HEK293 (cell line): Measurements from ENCODE around the gene ADSL.

ENCODE experiments used
- CTCF ChIA-PET: fragments of 350-600 bp; formaldehyde crosslinking; extraction: SDS; loops from one replicate; lab custom pipeline; 2021; ENCODE audit warnings: antibody characterized with exemption; lab: Yijun Ruan, JAX
- POLR2A ChIA-PET: fragments of 300-600 bp; formaldehyde crosslinking; extraction: SDS; loops from one replicate; lab custom pipeline; 2020; ENCODE audit warnings: antibody characterized with exemption, inconsistent platforms; lab: Yijun Ruan, JAX
- H3K27ac ChIP-seq: fragments of 200-500 bp; sonication (Bioruptor generic); 2 replicates; pipeline ENCODE4 v1.5.1; 2014; ENCODE audit warnings: low read depth, low read length, control low read depth, inconsistent platforms; ENCODE audit errors: extremely low read depth
- H3K36me3 ChIP-seq, 2 experiments: fragments of 200-500 bp in 1 of 2; sonication (Bioruptor generic) in 1 of 2; 1 replicate in 1 of 2; 2 replicates in 1 of 2; pipeline ENCODE4 v1.5.1; 2014 to 2017; ENCODE audit warnings: inconsistent platforms in 2 of 2, low read length in 2 of 2; ENCODE audit not compliant: control insufficient read depth in 2 of 2, insufficient read depth in 1 of 2
- H3K4me1 ChIP-seq: fragments of 200-500 bp; sonication (Bioruptor generic); 2 replicates; pipeline ENCODE4 v1.5.1; 2014; ENCODE audit warnings: mild to moderate bottlenecking, low read length, inconsistent platforms; ENCODE audit not compliant: control insufficient read depth, insufficient read depth
- H3K4me3 ChIP-seq: 2 replicates; pipeline ENCODE4 v1.5.1; 2011; ENCODE audit warnings: low read depth, mild to moderate bottlenecking, control low read depth, low read length, moderate library complexity
- H3K9me3 ChIP-seq: fragments of 200-500 bp; sonication (Bioruptor generic); 2 replicates; pipeline ENCODE4 v1.5.1; 2014; ENCODE audit warnings: low read depth, low read length, inconsistent platforms; ENCODE audit not compliant: control insufficient read depth, insufficient read depth
- BCL11B ChIP-seq: fragments of 450-650 bp; formaldehyde crosslinking; IDR thresholded peaks from 2 replicates; pipeline ENCODE4 v1.5.1; 2016; ENCODE audit warnings: low read depth, missing biosample characterization, missing genetic modification characterization
- FEZF1 ChIP-seq: fragments of 450-650 bp; formaldehyde crosslinking; IDR thresholded peaks from 2 replicates; pipeline ENCODE4 v1.5.1; 2016; ENCODE audit warnings: missing biosample characterization, missing genetic modification characterization
- KLF1 ChIP-seq: fragments of 450-650 bp; formaldehyde crosslinking; IDR thresholded peaks from 2 replicates; pipeline ENCODE4 v1.5.1; 2016; ENCODE audit warnings: missing biosample characterization, missing genetic modification characterization
- MZF1 ChIP-seq: fragments of 450-650 bp; formaldehyde crosslinking; IDR thresholded peaks from 2 replicates; pipeline ENCODE4 v1.5.1; 2017; ENCODE audit warnings: missing biosample characterization, missing genetic modification characterization, borderline replicate concordance
- OSR2 ChIP-seq: fragments of 450-650 bp; formaldehyde crosslinking; IDR thresholded peaks from 2 replicates; pipeline ENCODE4 v1.5.1; 2016; ENCODE audit warnings: missing biosample characterization, missing genetic modification characterization
- RBAK ChIP-seq: fragments of 450-650 bp; formaldehyde crosslinking; IDR thresholded peaks from 2 replicates; pipeline ENCODE4 v1.5.1; 2016; ENCODE audit warnings: missing biosample characterization, missing genetic modification characterization
- ZBTB17 ChIP-seq: fragments of 450-650 bp; formaldehyde crosslinking; IDR thresholded peaks from 2 replicates; pipeline ENCODE4 v1.5.1; 2016; ENCODE audit warnings: missing biosample characterization, missing genetic modification characterization
- ZEB2 ChIP-seq: fragments of 450-650 bp; formaldehyde crosslinking; IDR thresholded peaks from 2 replicates; pipeline ENCODE4 v1.5.1; 2016; ENCODE audit warnings: missing biosample characterization, missing genetic modification characterization
- ZNF10 ChIP-seq: fragments of 450-650 bp; formaldehyde crosslinking; IDR thresholded peaks from 2 replicates; pipeline ENCODE4 v1.5.1; 2017; ENCODE audit warnings: missing biosample characterization, missing genetic modification characterization
- ZNF146 ChIP-seq: fragments of 450-650 bp; formaldehyde crosslinking; IDR thresholded peaks from 2 replicates; pipeline ENCODE4 v1.5.1; 2016; ENCODE audit warnings: missing biosample characterization, missing genetic modification characterization
- ZNF335 ChIP-seq: fragments of 450-650 bp; formaldehyde crosslinking; conservative IDR thresholded peaks from 2 replicates; pipeline ENCODE4 v1.5.1; 2016; ENCODE audit warnings: missing biosample characterization, missing genetic modification characterization
- ZNF366 ChIP-seq: fragments of 450-650 bp; formaldehyde crosslinking; conservative IDR thresholded peaks from 2 replicates; pipeline ENCODE4 v1.5.1; 2016; ENCODE audit warnings: missing biosample characterization, missing genetic modification characterization
- ZNF521 ChIP-seq: fragments of 450-650 bp; formaldehyde crosslinking; IDR thresholded peaks from 2 replicates; pipeline ENCODE4 v1.5.1; 2017; ENCODE audit warnings: missing biosample characterization, mild to moderate bottlenecking, missing genetic modification characterization
- ZNF529 ChIP-seq: fragments of 450-650 bp; formaldehyde crosslinking; IDR thresholded peaks from 2 replicates; pipeline ENCODE4 v1.5.1; 2017; ENCODE audit warnings: missing genetic modification characterization, missing biosample characterization; ENCODE audit not compliant: insufficient replicate concordance
- ZNF626 ChIP-seq: fragments of 450-650 bp; sonication (Bioruptor Pico); formaldehyde crosslinking; IDR thresholded peaks from 2 replicates; pipeline ENCODE4 v1.5.1; 2018; ENCODE audit warnings: missing biosample characterization, missing genetic modification characterization, inconsistent platforms
- TF ChIP-seq, protein P1 (sequence below): fragments of 450-650 bp; formaldehyde crosslinking; IDR thresholded peaks from 2 replicates; pipeline ENCODE4 v1.5.1; 2016; ENCODE audit warnings: missing biosample characterization, missing genetic modification characterization
- TF ChIP-seq, protein P2 (sequence below): fragments of 450-650 bp; formaldehyde crosslinking; IDR thresholded peaks from 2 replicates; pipeline ENCODE4 v1.5.1; 2016; ENCODE audit warnings: missing biosample characterization, missing genetic modification characterization
- TF ChIP-seq, protein P3 (sequence below): fragments of 450-650 bp; formaldehyde crosslinking; IDR thresholded peaks from 2 replicates; pipeline ENCODE4 v1.5.1; 2016; ENCODE audit warnings: missing biosample characterization, missing genetic modification characterization, borderline replicate concordance
- TF ChIP-seq, protein P4 (sequence below): fragments of 450-650 bp; formaldehyde crosslinking; IDR thresholded peaks from 2 replicates; pipeline ENCODE4 v1.5.1; 2016; ENCODE audit warnings: missing biosample characterization, missing genetic modification characterization
- TF ChIP-seq, protein P5 (sequence below): fragments of 450-650 bp; IDR thresholded peaks from 2 replicates; pipeline ENCODE4 v1.5.1; 2018; ENCODE audit warnings: missing biosample characterization, mild to moderate bottlenecking, missing genetic modification characterization

ADSL gene

DNA sequence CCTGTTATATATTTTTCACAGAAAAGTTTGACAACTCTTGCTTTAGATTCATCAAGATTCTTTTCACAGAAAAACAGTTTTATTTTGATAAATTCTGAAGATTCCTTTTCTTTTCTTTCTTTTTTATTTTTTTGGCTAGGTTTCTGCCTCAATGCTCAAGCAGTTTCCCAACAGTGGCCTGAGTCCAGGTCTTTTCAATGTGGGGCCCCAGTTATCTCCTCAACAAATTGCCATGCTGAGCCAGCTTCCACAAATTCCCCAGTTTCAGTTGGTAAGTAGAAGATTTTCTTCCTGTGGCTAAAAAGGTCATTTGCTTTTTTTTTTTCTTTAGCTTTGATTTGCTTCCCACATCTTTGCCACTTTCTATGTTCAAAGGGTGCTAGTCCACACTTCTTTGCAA is 46.0 kb upstream of the ADSL start:
- Histone ChIP-seq H3K9me3 (no peaks in the 10 kb centered on the region), H3K4me3 (no peak overlapping the region), H3K27ac (no peak overlapping the region), H3K4me1 (no peaks in the 10 kb centered on the region), H3K36me3 (peaks cover 28 to 54% of the 10 kb centered on the region in 2 experiments; a peak in 2 of 3 replicates)
- ChIA-PET POLR2A (no interaction called here), CTCF (interaction anchor here (0.6 kb wide), 2 partner anchors 51 to 810 kb away, joined by 3 read pairs; no protein-coding TSS in a partner anchor)
- TF ChIP-seq MZF1 = no peak
- TF ChIP-seq, protein P1, sequence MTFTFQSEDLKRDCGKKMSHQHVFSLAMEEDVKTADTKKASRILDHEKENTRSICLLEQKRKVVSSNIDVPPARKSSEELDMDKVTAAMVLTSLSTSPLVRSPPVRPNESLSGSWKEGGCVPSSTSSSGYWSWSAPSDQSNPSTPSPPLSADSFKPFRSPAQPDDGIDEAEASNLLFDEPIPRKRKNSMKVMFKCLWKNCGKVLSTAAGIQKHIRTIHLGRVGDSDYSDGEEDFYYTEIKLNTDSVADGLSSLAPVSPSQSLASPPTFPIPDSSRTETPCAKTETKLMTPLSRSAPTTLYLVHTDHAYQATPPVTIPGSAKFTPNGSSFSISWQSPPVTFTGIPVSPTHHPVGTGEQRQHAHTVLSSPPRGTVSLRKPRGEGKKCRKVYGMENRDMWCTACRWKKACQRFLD (tag by site-specific recombination) = no peak
- no peak for TF ChIP-seq KLF1 (tag by site-specific recombination)
- no peak for TF ChIP-seq RBAK
- no peak for TF ChIP-seq OSR2 (tag by site-specific recombination)
- no peak for TF ChIP-seq FEZF1 (tag by site-specific recombination)
- TF ChIP-seq ZBTB17 (tag by site-specific recombination) = no peak
- TF ChIP-seq, protein P2, sequence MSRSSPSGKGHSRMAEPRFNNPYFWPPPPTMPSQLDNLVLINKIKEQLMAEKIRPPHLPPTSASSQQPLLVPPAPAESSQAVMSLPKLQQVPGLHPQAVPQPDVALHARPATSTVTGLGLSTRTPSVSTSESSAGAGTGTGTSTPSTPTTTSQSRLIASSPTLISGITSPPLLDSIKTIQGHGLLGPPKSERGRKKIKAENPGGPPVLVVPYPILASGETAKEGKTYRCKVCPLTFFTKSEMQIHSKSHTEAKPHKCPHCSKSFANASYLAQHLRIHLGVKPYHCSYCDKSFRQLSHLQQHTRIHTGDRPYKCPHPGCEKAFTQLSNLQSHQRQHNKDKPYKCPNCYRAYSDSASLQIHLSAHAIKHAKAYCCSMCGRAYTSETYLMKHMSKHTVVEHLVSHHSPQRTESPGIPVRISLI (tag by site-specific recombination) = no peak
- TF ChIP-seq BCL11B (tag by site-specific recombination) = no peak
- no peak for TF ChIP-seq ZNF366
- TF ChIP-seq, protein P3, sequence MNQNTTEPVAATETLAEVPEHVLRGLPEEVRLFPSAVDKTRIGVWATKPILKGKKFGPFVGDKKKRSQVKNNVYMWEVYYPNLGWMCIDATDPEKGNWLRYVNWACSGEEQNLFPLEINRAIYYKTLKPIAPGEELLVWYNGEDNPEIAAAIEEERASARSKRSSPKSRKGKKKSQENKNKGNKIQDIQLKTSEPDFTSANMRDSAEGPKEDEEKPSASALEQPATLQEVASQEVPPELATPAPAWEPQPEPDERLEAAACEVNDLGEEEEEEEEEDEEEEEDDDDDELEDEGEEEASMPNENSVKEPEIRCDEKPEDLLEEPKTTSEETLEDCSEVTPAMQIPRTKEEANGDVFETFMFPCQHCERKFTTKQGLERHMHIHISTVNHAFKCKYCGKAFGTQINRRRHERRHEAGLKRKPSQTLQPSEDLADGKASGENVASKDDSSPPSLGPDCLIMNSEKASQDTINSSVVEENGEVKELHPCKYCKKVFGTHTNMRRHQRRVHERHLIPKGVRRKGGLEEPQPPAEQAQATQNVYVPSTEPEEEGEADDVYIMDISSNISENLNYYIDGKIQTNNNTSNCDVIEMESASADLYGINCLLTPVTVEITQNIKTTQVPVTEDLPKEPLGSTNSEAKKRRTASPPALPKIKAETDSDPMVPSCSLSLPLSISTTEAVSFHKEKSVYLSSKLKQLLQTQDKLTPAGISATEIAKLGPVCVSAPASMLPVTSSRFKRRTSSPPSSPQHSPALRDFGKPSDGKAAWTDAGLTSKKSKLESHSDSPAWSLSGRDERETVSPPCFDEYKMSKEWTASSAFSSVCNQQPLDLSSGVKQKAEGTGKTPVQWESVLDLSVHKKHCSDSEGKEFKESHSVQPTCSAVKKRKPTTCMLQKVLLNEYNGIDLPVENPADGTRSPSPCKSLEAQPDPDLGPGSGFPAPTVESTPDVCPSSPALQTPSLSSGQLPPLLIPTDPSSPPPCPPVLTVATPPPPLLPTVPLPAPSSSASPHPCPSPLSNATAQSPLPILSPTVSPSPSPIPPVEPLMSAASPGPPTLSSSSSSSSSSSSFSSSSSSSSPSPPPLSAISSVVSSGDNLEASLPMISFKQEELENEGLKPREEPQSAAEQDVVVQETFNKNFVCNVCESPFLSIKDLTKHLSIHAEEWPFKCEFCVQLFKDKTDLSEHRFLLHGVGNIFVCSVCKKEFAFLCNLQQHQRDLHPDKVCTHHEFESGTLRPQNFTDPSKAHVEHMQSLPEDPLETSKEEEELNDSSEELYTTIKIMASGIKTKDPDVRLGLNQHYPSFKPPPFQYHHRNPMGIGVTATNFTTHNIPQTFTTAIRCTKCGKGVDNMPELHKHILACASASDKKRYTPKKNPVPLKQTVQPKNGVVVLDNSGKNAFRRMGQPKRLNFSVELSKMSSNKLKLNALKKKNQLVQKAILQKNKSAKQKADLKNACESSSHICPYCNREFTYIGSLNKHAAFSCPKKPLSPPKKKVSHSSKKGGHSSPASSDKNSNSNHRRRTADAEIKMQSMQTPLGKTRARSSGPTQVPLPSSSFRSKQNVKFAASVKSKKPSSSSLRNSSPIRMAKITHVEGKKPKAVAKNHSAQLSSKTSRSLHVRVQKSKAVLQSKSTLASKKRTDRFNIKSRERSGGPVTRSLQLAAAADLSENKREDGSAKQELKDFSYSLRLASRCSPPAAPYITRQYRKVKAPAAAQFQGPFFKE (tag by site-specific recombination) = no peak
- no peak for TF ChIP-seq ZNF10
- no peak for TF ChIP-seq ZNF335 (tag by site-specific recombination)
- TF ChIP-seq, protein P4, sequence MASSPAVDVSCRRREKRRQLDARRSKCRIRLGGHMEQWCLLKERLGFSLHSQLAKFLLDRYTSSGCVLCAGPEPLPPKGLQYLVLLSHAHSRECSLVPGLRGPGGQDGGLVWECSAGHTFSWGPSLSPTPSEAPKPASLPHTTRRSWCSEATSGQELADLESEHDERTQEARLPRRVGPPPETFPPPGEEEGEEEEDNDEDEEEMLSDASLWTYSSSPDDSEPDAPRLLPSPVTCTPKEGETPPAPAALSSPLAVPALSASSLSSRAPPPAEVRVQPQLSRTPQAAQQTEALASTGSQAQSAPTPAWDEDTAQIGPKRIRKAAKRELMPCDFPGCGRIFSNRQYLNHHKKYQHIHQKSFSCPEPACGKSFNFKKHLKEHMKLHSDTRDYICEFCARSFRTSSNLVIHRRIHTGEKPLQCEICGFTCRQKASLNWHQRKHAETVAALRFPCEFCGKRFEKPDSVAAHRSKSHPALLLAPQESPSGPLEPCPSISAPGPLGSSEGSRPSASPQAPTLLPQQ = no peak
- TF ChIP-seq ZNF521 = no peak
- TF ChIP-seq, protein P5, sequence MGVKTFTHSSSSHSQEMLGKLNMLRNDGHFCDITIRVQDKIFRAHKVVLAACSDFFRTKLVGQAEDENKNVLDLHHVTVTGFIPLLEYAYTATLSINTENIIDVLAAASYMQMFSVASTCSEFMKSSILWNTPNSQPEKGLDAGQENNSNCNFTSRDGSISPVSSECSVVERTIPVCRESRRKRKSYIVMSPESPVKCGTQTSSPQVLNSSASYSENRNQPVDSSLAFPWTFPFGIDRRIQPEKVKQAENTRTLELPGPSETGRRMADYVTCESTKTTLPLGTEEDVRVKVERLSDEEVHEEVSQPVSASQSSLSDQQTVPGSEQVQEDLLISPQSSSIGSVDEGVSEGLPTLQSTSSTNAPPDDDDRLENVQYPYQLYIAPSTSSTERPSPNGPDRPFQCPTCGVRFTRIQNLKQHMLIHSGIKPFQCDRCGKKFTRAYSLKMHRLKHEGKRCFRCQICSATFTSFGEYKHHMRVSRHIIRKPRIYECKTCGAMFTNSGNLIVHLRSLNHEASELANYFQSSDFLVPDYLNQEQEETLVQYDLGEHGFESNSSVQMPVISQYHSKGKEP (tag by site-specific recombination) = no peak
- TF ChIP-seq ZNF529 (tag by site-specific recombination) = no peak
- TF ChIP-seq ZEB2 (tag by site-specific recombination) = no peak
- TF ChIP-seq ZNF146 (tag by site-specific recombination) = no peak
- no peak for TF ChIP-seq ZNF626 (tag by site-specific recombination)
